ENCODE data around the gene ANKLE1.
"Not testable (repeated sequence)": the region's sequence is repeated elsewhere in the genome, so short reads cannot be mapped to it uniquely, and the experiment has no call there.

ANKLE1 gene

GRCh38 chr19:17289489-17289888 is 7.8 kb downstream of the ANKLE1 start:
- Mint-ChIP-seq H3K4me3 (no peak overlapping the region), H3K4me1 (ENCODE audit: low read depth) (peaks cover 4% of the 10 kb centered on the region), H3K27me3 (no peaks in the 10 kb centered on the region), H3K9me3 (ENCODE audit: low read depth) (no peaks in the 10 kb centered on the region), H3K36me3 (peaks cover 3% of the 10 kb centered on the region), H3K27ac (no peak overlapping the region)

- H3K9me3 Mint-ChIP-seq (ENCODE audit: low read depth), result no peaks in the 10 kb centered on the region
- no peaks in the 10 kb centered on the region for H3K27me3 Mint-ChIP-seq
- peaks cover 2% of the 10 kb centered on the region for H3K36me3 Mint-ChIP-seq
Measured at GRCh38 chr19:17292301-17293074, 10.8 kb downstream of the ANKLE1 start.

GRCh38 chr19:17293605-17294004 is 11.9 kb downstream of the ANKLE1 start:
- Mint-ChIP-seq H3K36me3 (peaks cover 2% of the 10 kb centered on the region), H3K27me3 (no peaks in the 10 kb centered on the region), H3K27ac (no peak overlapping the region), H3K4me3 (no peak overlapping the region), H3K4me1 (ENCODE audit: low read depth) (peaks cover 5% of the 10 kb centered on the region), H3K9me3 (ENCODE audit: low read depth) (no peaks in the 10 kb centered on the region)

More at GRCh38 chr19:17292301-17293074, 10.8 kb downstream of the ANKLE1 start:
- peak overlapping the region; percentile 91 for H3K4me3 Mint-ChIP-seq
- peaks cover 5% of the 10 kb centered on the region for H3K4me1 Mint-ChIP-seq (ENCODE audit: low read depth)
- peak overlapping the region; percentile 89 for H3K27ac Mint-ChIP-seq

- Mint-ChIP-seq H3K27me3 (no peaks in the 10 kb centered on the region), H3K4me1 (ENCODE audit: low read depth) (peaks cover 5% of the 10 kb centered on the region), H3K27ac (no peak overlapping the region), H3K4me3 (no peak overlapping the region), H3K9me3 (ENCODE audit: low read depth) (no peaks in the 10 kb centered on the region), H3K36me3 (peaks cover 2% of the 10 kb centered on the region)
Measured at GRCh38 chr19:17294051-17294891, 12.6 kb downstream of the ANKLE1 start.

GRCh38 chr19:17295551-17295950 is 13.8 kb downstream of the ANKLE1 start:
- not testable (repeated sequence) for H3K9me3 Mint-ChIP-seq (ENCODE audit: low read depth)

GRCh38 chr19:17296273-17296672 is 14.6 kb downstream of the ANKLE1 start:
- no peak overlapping the region for H3K4me3 Mint-ChIP-seq

More at GRCh38 chr19:17295551-17295950, 13.8 kb downstream of the ANKLE1 start:
- H3K27me3 Mint-ChIP-seq; H3K4me1 Mint-ChIP-seq (ENCODE audit: low read depth); H3K4me3 Mint-ChIP-seq; H3K27ac Mint-ChIP-seq; H3K36me3 Mint-ChIP-seq: not testable (repeated sequence)

GRCh38 chr19:17296976-17297375 is 15.3 kb downstream of the ANKLE1 start:
- peaks cover 7% of the 10 kb centered on the region for H3K4me1 Mint-ChIP-seq (ENCODE audit: low read depth)
- no peaks in the 10 kb centered on the region for H3K9me3 Mint-ChIP-seq (ENCODE audit: low read depth)
- no peaks in the 10 kb centered on the region for H3K27me3 Mint-ChIP-seq
- H3K36me3 Mint-ChIP-seq, result peaks cover 2% of the 10 kb centered on the region
- H3K27ac Mint-ChIP-seq, result no peak overlapping the region
- H3K4me3 Mint-ChIP-seq, result no peak overlapping the region

More at GRCh38 chr19:17296273-17296672, 14.6 kb downstream of the ANKLE1 start:
- Mint-ChIP-seq H3K36me3 (peaks cover 2% of the 10 kb centered on the region), H3K9me3 (ENCODE audit: low read depth) (no peaks in the 10 kb centered on the region), H3K4me1 (ENCODE audit: low read depth) (peaks cover 5% of the 10 kb centered on the region), H3K27ac (no peak overlapping the region), H3K27me3 (no peaks in the 10 kb centered on the region)

- peaks cover 2% of the 10 kb centered on the region for H3K36me3 Mint-ChIP-seq
Measured at GRCh38 chr19:17300992-17301619, 19.4 kb downstream of the ANKLE1 start.

GRCh38 chr19:17302391-17303166 is 20.9 kb downstream of the ANKLE1 start:
- Mint-ChIP-seq H3K4me1 (ENCODE audit: low read depth) (peaks cover 25% of the 10 kb centered on the region), H3K36me3 (no peaks in the 10 kb centered on the region), H3K27me3 (no peaks in the 10 kb centered on the region), H3K27ac (no peak overlapping the region), H3K9me3 (ENCODE audit: low read depth) (no peaks in the 10 kb centered on the region), H3K4me3 (peak overlapping the region; percentile 68)

More at GRCh38 chr19:17300992-17301619, 19.4 kb downstream of the ANKLE1 start:
- H3K4me3 Mint-ChIP-seq, result no peak overlapping the region
- no peaks in the 10 kb centered on the region for H3K9me3 Mint-ChIP-seq (ENCODE audit: low read depth)
- H3K27ac Mint-ChIP-seq, result no peak overlapping the region
- H3K27me3 Mint-ChIP-seq, result no peaks in the 10 kb centered on the region
- H3K4me1 Mint-ChIP-seq (ENCODE audit: low read depth), result peaks cover 20% of the 10 kb centered on the region

- H3K4me1 Mint-ChIP-seq (ENCODE audit: low read depth), result peaks cover 30% of the 10 kb centered on the region
Measured at GRCh38 chr19:17303167-17303939, 21.7 kb downstream of the ANKLE1 start, which contains the start of gene ABHD8. Gene ABHD8, minus strand, starts transcription at chr19:17303425. Its CDS starts 1,809 bp downstream, at chr19:17301616.

GRCh38 chr19:17303940-17304267 is 22.2 kb downstream of the ANKLE1 start:
- peaks cover 31% of the 10 kb centered on the region for H3K4me1 Mint-ChIP-seq (ENCODE audit: low read depth)
- no peaks in the 10 kb centered on the region for H3K36me3 Mint-ChIP-seq
- no peaks in the 10 kb centered on the region for H3K9me3 Mint-ChIP-seq (ENCODE audit: low read depth)
- no peak overlapping the region for H3K27ac Mint-ChIP-seq
- H3K27me3 Mint-ChIP-seq, result no peaks in the 10 kb centered on the region
- H3K4me3 Mint-ChIP-seq, result peak overlapping the region; percentile 68

More at GRCh38 chr19:17303167-17303939, 21.7 kb downstream of the ANKLE1 start, which contains the start of gene ABHD8:
- peak within 1 kb of the TSS; percentile 68 for H3K4me3 Mint-ChIP-seq
- no peak within 1 kb of the TSS for H3K27ac Mint-ChIP-seq
- H3K27me3 Mint-ChIP-seq, result no peaks in the 10 kb centered on the region
- H3K9me3 Mint-ChIP-seq (ENCODE audit: low read depth), result no peaks in the 10 kb centered on the region
- no peaks in the 10 kb centered on the region for H3K36me3 Mint-ChIP-seq

- Mint-ChIP-seq H3K36me3 (no peaks in the 10 kb centered on the region), H3K27me3 (no peaks in the 10 kb centered on the region), H3K9me3 (ENCODE audit: low read depth) (no peaks in the 10 kb centered on the region), H3K27ac (peak overlapping the region; percentile 72), H3K4me1 (ENCODE audit: low read depth) (peaks cover 36% of the 10 kb centered on the region), H3K4me3 (peak overlapping the region; percentile 93)
Measured at GRCh38 chr19:17304386-17305215, 22.9 kb downstream of the ANKLE1 start.

- no peaks in the 10 kb centered on the region for H3K9me3 Mint-ChIP-seq (ENCODE audit: low read depth)
- H3K4me1 Mint-ChIP-seq (ENCODE audit: low read depth), result peaks cover 37% of the 10 kb centered on the region
- H3K27me3 Mint-ChIP-seq, result no peaks in the 10 kb centered on the region
- peak overlapping the region; percentile 93 for H3K4me3 Mint-ChIP-seq
- peak overlapping the region; percentile 92 for H3K27ac Mint-ChIP-seq
- no peaks in the 10 kb centered on the region for H3K36me3 Mint-ChIP-seq
Measured at GRCh38 chr19:17305216-17305516, 23.5 kb downstream of the ANKLE1 start.

Data from activated naive CD8-positive, alpha-beta T cell (primary cell).